IMR-90 (cell line): ENCODE results near the gene MCTP2.

Source experiments
- BHLHE40 ChIP-seq: fragments of 150-350 bp; IDR thresholded peaks from 2 replicates; pipeline ENCODE4 v1.6.1; 2016; ENCODE audit warnings: mild to moderate bottlenecking, low read depth, low read length
- CEBPB ChIP-seq: IDR thresholded peaks from 2 replicates; pipeline ENCODE4 v1.6.1; 2012; ENCODE audit warnings: low read depth, low read length, improper control_type of control experiment
- CTCF ChIP-seq: conservative IDR thresholded peaks from 2 replicates; pipeline ENCODE4 v1.5.1; 2012; ENCODE audit warnings: mild to moderate bottlenecking, low read depth, low read length, improper control_type of control experiment
- MAFK ChIP-seq: IDR thresholded peaks from 2 replicates; pipeline ENCODE4 v1.6.1; 2012; ENCODE audit warnings: low read depth, low read length, improper control_type of control experiment
- MXI1 ChIP-seq: IDR thresholded peaks from 2 replicates; pipeline ENCODE4 v1.6.1; 2012; ENCODE audit warnings: low read depth, mild to moderate bottlenecking, low read length, moderate library complexity, borderline replicate concordance
- NFE2L2 ChIP-seq: fragments of 150-350 bp; IDR thresholded peaks from 2 replicates; pipeline ENCODE4 v1.6.1; 2016; ENCODE audit warnings: low read depth, mild to moderate bottlenecking, low read length
- POLR2A ChIP-seq: IDR thresholded peaks from 2 replicates; pipeline ENCODE4 v1.6.1; 2012; ENCODE audit warnings: mild to moderate bottlenecking, low read depth, low read length
- RFX5 ChIP-seq: IDR thresholded peaks from 2 replicates; pipeline ENCODE4 v1.8.0; 2012; ENCODE audit warnings: low read depth, mild to moderate bottlenecking, low read length, moderate library complexity
- SMC3 ChIP-seq: fragments of 150-350 bp; IDR thresholded peaks from 2 replicates; pipeline ENCODE4 v1.6.1; 2016; ENCODE audit warnings: low read depth, mild to moderate bottlenecking, antibody characterized with exemption, low read length, moderate library complexity
- TF ChIP-seq, protein P1 (sequence below): fragments of 150-350 bp; IDR thresholded peaks from 2 replicates; pipeline ENCODE4 v1.6.1; 2016; ENCODE audit warnings: low read depth, mild to moderate bottlenecking, low read length, moderate library complexity, borderline replicate concordance

DNA sequence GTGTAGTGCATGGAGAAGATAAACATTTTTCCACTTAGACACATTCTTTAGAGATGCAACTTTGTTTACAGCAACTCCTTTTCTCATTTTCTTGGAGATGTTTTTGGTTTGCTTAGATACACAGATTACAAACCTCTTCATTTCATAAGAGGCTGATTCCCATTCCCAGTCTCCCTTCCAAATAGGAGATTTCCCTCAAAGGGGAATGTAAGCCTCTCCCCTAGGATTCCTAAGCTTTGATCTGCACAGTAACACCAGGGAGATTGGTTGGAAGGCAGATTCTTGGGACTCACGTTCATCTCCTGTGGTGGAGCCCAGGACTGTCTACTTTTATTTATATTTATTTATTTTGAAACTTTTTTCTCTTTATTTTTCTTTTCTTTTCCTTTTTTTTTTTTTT lies 63.2 kb downstream of the MCTP2 start:
- TF ChIP-seq MAFK (no peak), CTCF (no peak), CEBPB (no peak), RFX5 (no peak), POLR2A (no peak), MXI1 (no peak), SMC3 (no peak), BHLHE40 (no peak), NFE2L2 (no peak)
- TF ChIP-seq, protein P1, sequence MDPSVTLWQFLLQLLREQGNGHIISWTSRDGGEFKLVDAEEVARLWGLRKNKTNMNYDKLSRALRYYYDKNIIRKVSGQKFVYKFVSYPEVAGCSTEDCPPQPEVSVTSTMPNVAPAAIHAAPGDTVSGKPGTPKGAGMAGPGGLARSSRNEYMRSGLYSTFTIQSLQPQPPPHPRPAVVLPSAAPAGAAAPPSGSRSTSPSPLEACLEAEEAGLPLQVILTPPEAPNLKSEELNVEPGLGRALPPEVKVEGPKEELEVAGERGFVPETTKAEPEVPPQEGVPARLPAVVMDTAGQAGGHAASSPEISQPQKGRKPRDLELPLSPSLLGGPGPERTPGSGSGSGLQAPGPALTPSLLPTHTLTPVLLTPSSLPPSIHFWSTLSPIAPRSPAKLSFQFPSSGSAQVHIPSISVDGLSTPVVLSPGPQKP = no peak
